WTC11 (cell line): ENCODE measurements around the gene SLC37A1. TPM values are rescaled to one million over a fixed set of nuclear protein-coding genes. Genes with fewer than 3 reads are reported as not detected.

ENCODE experiments used
- ATAC-seq: fragments of 200-7000 bp; cut with Tn5 transposase; 2 replicates; pipeline ENCODE4 v1.10.0; 2021; ENCODE audit warnings: mild to moderate bottlenecking, moderate library complexity
- CTCF ChIA-PET: fragments of 300-600 bp; sonication (Branson Sonifier 250); formaldehyde crosslinking; loops from one replicate; lab custom pipeline; 2021; ENCODE audit warnings: antibody characterized with exemption; lab: Charles Lee
- POLR2A ChIA-PET: fragments of 350-600 bp; sonication (Branson Sonifier 250); formaldehyde crosslinking; loops from one replicate; lab custom pipeline; 2021; ENCODE audit warnings: antibody characterized with exemption; lab: Charles Lee
- DNase-seq: peaks from one replicate; pipeline ENCODE4 v3.0.0; 2021; ENCODE audit warnings: low spot score
- H3K27ac Mint-ChIP-seq: 2 replicates; pipeline ENCODE4 v1.8.0; 2021; ENCODE audit warnings: mixed read lengths
- H3K27me3 Mint-ChIP-seq: 2 replicates; pipeline ENCODE4 v1.8.0; 2021; ENCODE audit warnings: low read depth, mild to moderate bottlenecking, moderate library complexity, mixed read lengths
- H3K36me3 Mint-ChIP-seq: 2 replicates; pipeline ENCODE4 v1.8.0; 2021; ENCODE audit warnings: mixed read lengths
- H3K4me1 Mint-ChIP-seq: 2 replicates; pipeline ENCODE4 v1.8.0; 2022; ENCODE audit warnings: mixed read lengths
- H3K4me3 Mint-ChIP-seq: 2 replicates; pipeline ENCODE4 v1.8.0; 2021; ENCODE audit warnings: mild to moderate bottlenecking, moderate library complexity, mixed read lengths
- H3K9me3 Mint-ChIP-seq: 2 replicates; pipeline ENCODE4 v1.8.0; 2021; ENCODE audit warnings: mixed read lengths
- ARID4B ChIP-seq: sonication (generic); formaldehyde crosslinking; IDR thresholded peaks from 2 replicates; pipeline ENCODE4 v1.8.0; 2023; ENCODE audit warnings: missing genetic modification reagents, mild to moderate bottlenecking, borderline replicate concordance
- CDX4 ChIP-seq: fragments of 250-450 bp; sonication (Bioruptor Pico); IDR thresholded peaks from 2 replicates; pipeline ENCODE4 v1.9.0; 2021; ENCODE audit warnings: moderate library complexity, mild to moderate bottlenecking, inconsistent platforms, borderline replicate concordance
- CREM ChIP-seq: sonication (generic); formaldehyde crosslinking; IDR thresholded peaks from 2 replicates; pipeline ENCODE4 v1.8.1; 2022; ENCODE audit warnings: mild to moderate bottlenecking, missing genetic modification reagents, moderate library complexity
- E2F4 ChIP-seq: sonication (generic); formaldehyde crosslinking; IDR thresholded peaks from 2 replicates; pipeline ENCODE4 v1.8.1; 2022; ENCODE audit warnings: low read depth, mild to moderate bottlenecking, moderate library complexity, missing genetic modification reagents, borderline replicate concordance
- ETV6 ChIP-seq: sonication (generic); formaldehyde crosslinking; IDR thresholded peaks from 2 replicates; pipeline ENCODE4 v1.8.1; 2022; ENCODE audit warnings: mild to moderate bottlenecking, missing genetic modification reagents
- GTF2I ChIP-seq: fragments of 250-450 bp; sonication (Bioruptor Pico); conservative IDR thresholded peaks from 2 replicates; pipeline ENCODE4 v1.4.0; 2021; ENCODE audit warnings: mild to moderate bottlenecking
- JAZF1 ChIP-seq: fragments of 250-450 bp; sonication (Bioruptor Pico); IDR thresholded peaks from 2 replicates; pipeline ENCODE4 v1.9.0; 2021; ENCODE audit warnings: moderate library complexity, mild to moderate bottlenecking, inconsistent platforms
- JUN ChIP-seq: sonication (generic); formaldehyde crosslinking; IDR thresholded peaks from 2 replicates; pipeline ENCODE4 v1.8.0; 2023; ENCODE audit warnings: mild to moderate bottlenecking, missing genetic modification reagents
- MAX ChIP-seq: sonication (generic); formaldehyde crosslinking; IDR thresholded peaks from 2 replicates; pipeline ENCODE4 v1.8.0; 2022; ENCODE audit warnings: mild to moderate bottlenecking, missing genetic modification reagents
- NFYB ChIP-seq: sonication (generic); formaldehyde crosslinking; conservative IDR thresholded peaks from 2 replicates; pipeline ENCODE4 v1.8.0; 2022; ENCODE audit warnings: low read depth, missing genetic modification reagents
- NR2C2 ChIP-seq: sonication (generic); formaldehyde crosslinking; IDR thresholded peaks from 2 replicates; pipeline ENCODE4 v1.8.0; 2022; ENCODE audit warnings: mild to moderate bottlenecking, missing genetic modification reagents
- OVOL2 ChIP-seq: fragments of 250-450 bp; sonication (Bioruptor Pico); IDR thresholded peaks from 2 replicates; pipeline ENCODE4 v1.9.0; 2021; ENCODE audit warnings: mild to moderate bottlenecking, borderline replicate concordance
- PREB ChIP-seq: sonication (generic); formaldehyde crosslinking; IDR thresholded peaks from 2 replicates; pipeline ENCODE4 v1.8.1; 2022; ENCODE audit warnings: mild to moderate bottlenecking, missing genetic modification reagents, moderate library complexity, borderline replicate concordance
- ZNF416 ChIP-seq: fragments of 250-450 bp; sonication (Bioruptor Pico); IDR thresholded peaks from 2 replicates; pipeline ENCODE4 v1.9.0; 2021; ENCODE audit warnings: mild to moderate bottlenecking, inconsistent platforms
- total RNA-seq: library from RNA; stranded (reverse); gene quantifications from 3 replicates; pipeline ENCODE4 v1.2.3, GENCODE V29; 2021
- TF ChIP-seq, protein P1 (sequence below): sonication (generic); formaldehyde crosslinking; IDR thresholded peaks from 2 replicates; pipeline ENCODE4 v1.8.1; 2023; ENCODE audit warnings: mild to moderate bottlenecking, missing genetic modification reagents, moderate library complexity
- TF ChIP-seq, protein P2 (sequence below): sonication (generic); formaldehyde crosslinking; IDR thresholded peaks from 2 replicates; pipeline ENCODE4 v1.8.1; 2023; ENCODE audit warnings: mild to moderate bottlenecking, missing genetic modification reagents, moderate library complexity
- TF ChIP-seq, protein P3 (sequence below): sonication (generic); formaldehyde crosslinking; IDR thresholded peaks from 2 replicates; pipeline ENCODE4 v1.8.0; 2022; ENCODE audit warnings: mild to moderate bottlenecking, missing genetic modification reagents
- TF ChIP-seq, protein P4 (sequence below): fragments of 250-450 bp; sonication (Bioruptor Pico); IDR thresholded peaks from 2 replicates; pipeline ENCODE4 v1.9.0; 2021; ENCODE audit warnings: mild to moderate bottlenecking

SLC37A1 gene
- total RNA-seq, 1 experiment from 2014 or later, result 22.7 TPM

GRCh38 chr21:42607102-42607501 lies 93.5 kb downstream of the SLC37A1 start (continued):
- no peak for TF ChIP-seq ETV6 (CRISPR knock-in tag)
- TF ChIP-seq, all 79 proteins: peak for 0

DNA sequence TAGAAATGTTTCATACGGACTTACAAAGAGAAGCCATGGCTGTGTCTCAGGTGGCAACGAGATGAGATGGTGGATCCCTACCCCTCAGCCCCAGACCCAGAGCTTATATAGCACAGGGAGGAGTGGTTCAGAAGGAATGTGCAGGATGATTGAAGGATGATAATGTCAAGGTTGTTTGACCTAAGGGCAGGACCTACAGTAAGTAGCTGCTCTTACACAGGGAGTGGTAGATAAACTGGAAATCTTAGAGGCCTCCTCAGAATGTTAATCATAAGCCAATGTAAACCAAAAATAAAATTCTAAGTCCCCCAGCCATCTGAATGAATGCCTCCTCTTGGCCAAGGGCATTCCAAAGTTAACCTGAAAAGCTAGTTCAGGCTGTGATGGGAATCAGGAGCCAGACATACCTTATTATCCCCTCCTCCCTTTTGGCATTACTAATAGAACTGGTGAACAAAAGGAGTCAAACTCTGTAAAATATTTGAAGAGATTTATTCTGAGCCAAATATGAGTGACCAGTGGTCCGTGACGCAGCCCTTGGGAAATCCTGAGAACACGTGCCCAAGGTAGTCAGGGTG lies 94.0 kb downstream of the SLC37A1 start:
- CTCF ChIA-PET, result interaction anchor here (0.7 kb wide), 2 partner anchors 10 to 25 kb away, joined by 3 to 4 read pairs; no protein-coding TSS in a partner anchor
- DNase-seq (no peak), ATAC-seq (no peak)
- no peak overlapping the region for H3K27ac Mint-ChIP-seq
- H3K27me3 Mint-ChIP-seq, result peaks cover 34% of the 10 kb centered on the region
- TF ChIP-seq, protein P1, sequence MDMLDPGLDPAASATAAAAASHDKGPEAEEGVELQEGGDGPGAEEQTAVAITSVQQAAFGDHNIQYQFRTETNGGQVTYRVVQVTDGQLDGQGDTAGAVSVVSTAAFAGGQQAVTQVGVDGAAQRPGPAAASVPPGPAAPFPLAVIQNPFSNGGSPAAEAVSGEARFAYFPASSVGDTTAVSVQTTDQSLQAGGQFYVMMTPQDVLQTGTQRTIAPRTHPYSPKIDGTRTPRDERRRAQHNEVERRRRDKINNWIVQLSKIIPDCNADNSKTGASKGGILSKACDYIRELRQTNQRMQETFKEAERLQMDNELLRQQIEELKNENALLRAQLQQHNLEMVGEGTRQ, result no peak
- TF ChIP-seq CREM (CRISPR knock-in tag) (no peak), NR2C2 (CRISPR knock-in tag) (no peak), ETV6 (CRISPR knock-in tag) (no peak), OVOL2 (no peak), JUN (no peak), NFYB (CRISPR knock-in tag) (no peak), PREB (CRISPR knock-in tag) (no peak), E2F4 (CRISPR knock-in tag) (no peak), MAX (CRISPR knock-in tag) (no peak)
- TF ChIP-seq, protein P2, sequence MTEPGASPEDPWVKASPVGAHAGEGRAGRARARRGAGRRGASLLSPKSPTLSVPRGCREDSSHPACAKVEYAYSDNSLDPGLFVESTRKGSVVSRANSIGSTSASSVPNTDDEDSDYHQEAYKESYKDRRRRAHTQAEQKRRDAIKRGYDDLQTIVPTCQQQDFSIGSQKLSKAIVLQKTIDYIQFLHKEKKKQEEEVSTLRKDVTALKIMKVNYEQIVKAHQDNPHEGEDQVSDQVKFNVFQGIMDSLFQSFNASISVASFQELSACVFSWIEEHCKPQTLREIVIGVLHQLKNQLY (CRISPR knock-in tag), result no peak
- TF ChIP-seq, protein P3, sequence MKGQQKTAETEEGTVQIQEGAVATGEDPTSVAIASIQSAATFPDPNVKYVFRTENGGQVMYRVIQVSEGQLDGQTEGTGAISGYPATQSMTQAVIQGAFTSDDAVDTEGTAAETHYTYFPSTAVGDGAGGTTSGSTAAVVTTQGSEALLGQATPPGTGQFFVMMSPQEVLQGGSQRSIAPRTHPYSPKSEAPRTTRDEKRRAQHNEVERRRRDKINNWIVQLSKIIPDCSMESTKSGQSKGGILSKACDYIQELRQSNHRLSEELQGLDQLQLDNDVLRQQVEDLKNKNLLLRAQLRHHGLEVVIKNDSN (CRISPR knock-in tag), result no peak
- POLR2A ChIA-PET, result no interaction called here
- peaks cover 13% of the 10 kb centered on the region for H3K36me3 Mint-ChIP-seq
- no peak overlapping the region for H3K4me3 Mint-ChIP-seq
- peaks cover 5% of the 10 kb centered on the region for H3K4me1 Mint-ChIP-seq
- peaks cover 52% of the 10 kb centered on the region for H3K9me3 Mint-ChIP-seq

GRCh38 chr21:42608446-42608845 lies 94.8 kb downstream of the SLC37A1 start:
- Mint-ChIP-seq H3K27ac (no peak overlapping the region), H3K36me3 (peaks cover 14% of the 10 kb centered on the region), H3K4me1 (peaks cover 5% of the 10 kb centered on the region), H3K4me3 (no peak overlapping the region), H3K9me3 (peaks cover 52% of the 10 kb centered on the region), H3K27me3 (peaks cover 39% of the 10 kb centered on the region)
- no peak for DNase-seq
- CTCF ChIA-PET, result no interaction called here
- ATAC-seq, result no peak
- POLR2A ChIA-PET, result no interaction called here
- TF ChIP-seq, protein P3 (CRISPR knock-in tag), result no peak
- TF ChIP-seq CDX4 (CRISPR knock-in tag) (no peak), NR2C2 (CRISPR knock-in tag) (no peak), JAZF1 (no peak), PREB (CRISPR knock-in tag) (no peak), ZNF416 (CRISPR knock-in tag) (no peak), GTF2I (CRISPR knock-in tag) (no peak), ARID4B (CRISPR knock-in tag) (no peak)
- TF ChIP-seq, protein P2 (CRISPR knock-in tag), result no peak
- TF ChIP-seq, protein P4, sequence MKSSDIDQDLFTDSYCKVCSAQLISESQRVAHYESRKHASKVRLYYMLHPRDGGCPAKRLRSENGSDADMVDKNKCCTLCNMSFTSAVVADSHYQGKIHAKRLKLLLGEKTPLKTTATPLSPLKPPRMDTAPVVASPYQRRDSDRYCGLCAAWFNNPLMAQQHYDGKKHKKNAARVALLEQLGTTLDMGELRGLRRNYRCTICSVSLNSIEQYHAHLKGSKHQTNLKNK (CRISPR knock-in tag), result no peak
